HepG2 (cell line): ENCODE measurements around the gene PLG. TPM values are rescaled to one million over a fixed set of nuclear protein-coding genes. Genes with fewer than 3 reads are reported as not detected.

ENCODE experiments used
- ATAC-seq: fragments of 200-7000 bp; cut with Tn5 transposase; 3 replicates; pipeline ENCODE4 v1.9.1; 2020; ENCODE audit warnings: mild to moderate bottlenecking, moderate library complexity
- BruUV-seq: library from RNA; stranded (reverse); fragments of 400-500 nt; replicated peaks from 2 replicates; lab custom pipeline; 2021; lab: Mats Ljungman, UMichigan
- CTCF ChIA-PET: fragments of 300-600 bp; formaldehyde crosslinking; extraction: SDS; loops from one replicate; lab custom pipeline; 2021; ENCODE audit warnings: low total read pairs, inconsistent platforms, low intra/inter-chr PET ratio; lab: Yijun Ruan, JAX
- POLR2A ChIA-PET: fragments of 350-600 bp; sonication (Branson Sonifier 250); formaldehyde crosslinking; loops from one replicate; lab custom pipeline; 2020; ENCODE audit warnings: antibody characterized with exemption, inconsistent platforms; lab: Yijun Ruan, JAX
- DNase-seq: peaks from one replicate; pipeline ENCODE4 v3.0.0-alpha.2; 2015; ENCODE audit warnings: low spot score
- FAIRE-seq: peaks from 3 replicates; lab custom pipeline; 2011; peaks lifted over from hg19 to GRCh38; lab: Jason Lieb, UNC
- H2AFZ ChIP-seq: one replicate; pipeline ENCODE4 v1.6.1; 2011; ENCODE audit warnings: low read length, inconsistent platforms
- H3K27ac ChIP-seq: fragments of 300-600 bp; 3 replicates; pipeline ENCODE4 v1.8.0; 2011; ENCODE audit warnings: mixed run types, mild to moderate bottlenecking, mixed read lengths, low read length, inconsistent platforms; ENCODE audit not compliant: insufficient read depth; ENCODE audit errors: extremely low read length
- H3K27me3 ChIP-seq, 2 experiments: fragments of 200-600 bp in 1 of 2; 2 replicates in 1 of 2; 3 replicates in 1 of 2; pipeline versions ENCODE4 v1.6.0 to v1.8.0; 2011; ENCODE audit warnings: low read length in 2 of 2, mild to moderate bottlenecking in 2 of 2, moderate library complexity in 2 of 2, inconsistent platforms in 1 of 2; ENCODE audit not compliant: insufficient read depth in 2 of 2, control insufficient read depth in 1 of 2
- H3K36me3 ChIP-seq, 2 experiments: fragments of 200-600 bp in 1 of 2; replicated peaks in 1 of 2; 2 replicates in 1 of 2; 3 replicates in 1 of 2; pipeline versions ENCODE4 v1.5.1 to v1.8.0; 2011; ENCODE audit warnings: low read length in 2 of 2, inconsistent platforms in 1 of 2; ENCODE audit not compliant: insufficient read depth in 2 of 2, control insufficient read depth in 1 of 2
- H3K4me1 ChIP-seq: 2 replicates; pipeline ENCODE4 v1.5.1; 2012; ENCODE audit warnings: low read length, inconsistent platforms; ENCODE audit not compliant: insufficient read depth
- H3K4me2 ChIP-seq: 2 replicates; pipeline ENCODE4 v1.6.0; 2011; ENCODE audit warnings: low read depth, low read length, inconsistent platforms
- H3K4me3 ChIP-seq, 3 experiments: fragments of 200-600 bp in 1 of 3; sonication (generic), shearing (Covaris generic) in 1 of 3; replicated peaks in 1 of 3; 2 replicates each; pipeline ENCODE4 v1.5.1; 2011 to 2016; ENCODE audit warnings: low read length in 3 of 3, inconsistent platforms in 2 of 3, low read depth in 2 of 3, mild to moderate bottlenecking in 2 of 3, control low read depth in 1 of 3, mixed read lengths in 1 of 3; ENCODE audit not compliant: insufficient read depth in 1 of 3
- H3K79me2 ChIP-seq: one replicate; pipeline ENCODE4 v1.6.1; 2011; ENCODE audit warnings: low read length, inconsistent platforms; ENCODE audit not compliant: insufficient read depth
- H3K9ac ChIP-seq: 2 replicates; pipeline ENCODE4 v1.6.0; 2011; ENCODE audit warnings: mild to moderate bottlenecking, low read depth, low read length, inconsistent platforms; ENCODE audit not compliant: insufficient read depth
- H3K9me3 ChIP-seq: 2 replicates; pipeline ENCODE4 v1.5.1; 2012; ENCODE audit warnings: mild to moderate bottlenecking, low read length
- H4K20me1 ChIP-seq: 2 replicates; pipeline ENCODE4 v1.6.0; 2011; ENCODE audit warnings: inconsistent platforms, mild to moderate bottlenecking, low read length, moderate library complexity; ENCODE audit not compliant: insufficient read depth
- CCDC6 ChIP-seq: sonication (generic); formaldehyde crosslinking; IDR thresholded peaks from 2 replicates; pipeline ENCODE4 v1.8.1; 2022; ENCODE audit warnings: mild to moderate bottlenecking, missing genetic modification reagents, moderate library complexity
- CTCF ChIP-seq: sonication (generic); formaldehyde crosslinking; IDR thresholded peaks from 2 replicates; pipeline ENCODE4 v1.5.0; 2020; ENCODE audit warnings: mild to moderate bottlenecking, missing genetic modification reagents, moderate library complexity
- FOXK1 ChIP-seq: sonication (generic); formaldehyde crosslinking; IDR thresholded peaks from 2 replicates; pipeline ENCODE4 v1.4.0; 2020; ENCODE audit warnings: low read depth, missing genetic modification reagents, borderline replicate concordance
- HNF1A ChIP-seq, 2 experiments: sonication (generic) in 1 of 2; formaldehyde crosslinking in 1 of 2; IDR thresholded peaks; 2 replicates each; pipeline versions ENCODE4 v1.4.0 to v1.6.1; 2016 to 2020; ENCODE audit warnings: borderline replicate concordance in 1 of 2, low read depth in 1 of 2, mild to moderate bottlenecking in 1 of 2, missing genetic modification reagents in 1 of 2
- STAG1 ChIP-seq: sonication (generic); formaldehyde crosslinking; IDR thresholded peaks from 2 replicates; pipeline ENCODE4 v1.4.0; 2020; ENCODE audit warnings: missing genetic modification reagents
- ZNF274 ChIP-seq: sonication (generic); formaldehyde crosslinking; IDR thresholded peaks from 2 replicates; pipeline ENCODE4 v1.5.1; 2020; ENCODE audit warnings: mild to moderate bottlenecking, missing genetic modification reagents
- WGBS: methylation state at CpG from one replicate; pipeline ENCODE4 v1.1.6; 2017; ENCODE audit warnings: low lambda C conversion rate; 5-methylcytosine and 5-hydroxymethylcytosine counted together
- in situ Hi-C: cut with HindIII; loops from 2 replicates; pipeline ENCODE4 v1.10.0; 2017; ENCODE audit warnings: low pct_unique_long_range_greater_than_20kb; ENCODE audit not compliant: extremely low pct_ligation_motif_present
- intact Hi-C: fragments of 100-400 bp; cut with micrococcal nuclease; formaldehyde crosslinking; loops from one replicate; pipeline ENCODE4 v1.10.0; 2022; ENCODE audit not compliant: unreplicated experiment
- polyA plus RNA-seq, 8 experiments: library from polyadenylated mRNA; depleted of rRNA in 3 of 8; stranded (reverse) in 7 of 8; unstranded in 1 of 8; fragments of >200 nt; fragmentation: Illumina TruSeq in 4 of 8; extraction: Trizol in 4 of 8; gene quantifications; 2 replicates each; pipeline versions ENCODE4 v1.2.1 to v1.2.3, GENCODE V29; 2011 to 2016; ENCODE audit warnings: low read depth in 4 of 8, missing spikeins in 1 of 8, mixed read lengths in 1 of 8; ENCODE audit not compliant: insufficient read depth in 1 of 8
- total RNA-seq, 5 experiments: library from RNA; depleted of rRNA; stranded (reverse); fragments of >200 nt; fragmentation: Illumina TruSeq; extraction: Trizol; gene quantifications; 2 replicates each; pipeline ENCODE4 v1.2.3, GENCODE V29; 2016; ENCODE audit warnings: low read depth in 1 of 5

PLG gene
- total and polyA plus RNA-seq, 2 of the 13 experiments (the other 11 are each of a cell fraction or from before 2014, with no cell fraction given) = 1.7 to 10.7 TPM

GRCh38 chr6:160730911-160731310 is 28.9 kb downstream of the PLG start:
- Histone ChIP-seq H3K9ac (no peak overlapping the region), H3K4me2 (no peak overlapping the region), H2AFZ (no peak overlapping the region), H3K4me1 (no peaks in the 10 kb centered on the region), H3K36me3 (no peaks in the 10 kb centered on the region), H3K27me3 (no peaks in the 10 kb centered on the region), H3K9me3 (no peaks in the 10 kb centered on the region), H3K79me2 (no peaks in the 10 kb centered on the region), H4K20me1 (no peaks in the 10 kb centered on the region), H3K4me3 (no peak overlapping the region), H3K27ac (no peak overlapping the region)
- intact Hi-C loops = loop anchor here (5.0 kb wide), 1 partner anchor 201 kb away; no protein-coding TSS in a partner anchor
- FAIRE-seq (peak; percentile 62), ATAC-seq (peak; percentile 91), DNase-seq (peak; percentile 31)
- POLR2A ChIA-PET = no interaction called here
- WGBS = 64% methylated on average over 6 of the region's 6 CpGs
- CTCF ChIA-PET = interaction anchor here (1.3 kb wide), 1 partner anchor 643 kb away, joined by 3 read pairs; no protein-coding TSS in a partner anchor
- in situ Hi-C loops = loop anchor here (25.0 kb wide), 1 partner anchor 631 kb away; no protein-coding TSS in a partner anchor
- TF ChIP-seq STAG1 (CRISPR knock-in tag) (peak; percentile 15; the same call in 1 of the 2 replicates), ZNF274 (CRISPR knock-in tag) (no peak), CTCF (0 out of 2 replicates have a peak, but pooled peaks have one; percentile 13)
- BruUV-seq = no TSS peak

GRCh38 chr6:160733050-160733646 is 31.1 kb downstream of the PLG start:
- H3K79me2 ChIP-seq = no peaks in the 10 kb centered on the region
- ATAC-seq (peak; percentile 86), DNase-seq (peak; percentile 47), FAIRE-seq (peak; percentile 76)
- WGBS = 51% methylated on average over 8 of the region's 8 CpGs
- no TSS peak for BruUV-seq
- H3K4me2 ChIP-seq = no peak overlapping the region
- no peak overlapping the region for H3K4me3 ChIP-seq
- no peaks in the 10 kb centered on the region for H3K9me3 ChIP-seq
- no peak overlapping the region for H3K9ac ChIP-seq
- ChIA-PET POLR2A (interaction anchor here (0.7 kb wide), 1 partner anchor 34 kb away, joined by 4 read pairs; no protein-coding TSS in a partner anchor), CTCF (interaction anchor here (1.2 to 2.3 kb wide), 3 partner anchors 34 to 640 kb away, joined by 7 to 12 read pairs (median 9); no protein-coding TSS in a partner anchor)
- no peak overlapping the region for H3K27ac ChIP-seq
- no peaks in the 10 kb centered on the region for H4K20me1 ChIP-seq
- H3K4me1 ChIP-seq = no peaks in the 10 kb centered on the region
- intact Hi-C loops (loop anchor here (1.0 to 5.0 kb wide), 2 partner anchors 34 to 199 kb away; no protein-coding TSS in a partner anchor), in situ Hi-C loops (loop anchor here (25.0 kb wide), 1 partner anchor 629 kb away; no protein-coding TSS in a partner anchor)
- no peaks in the 10 kb centered on the region for H3K27me3 ChIP-seq
- no peaks in the 10 kb centered on the region for H3K36me3 ChIP-seq
- H2AFZ ChIP-seq = no peak overlapping the region
- TF ChIP-seq CCDC6 (CRISPR knock-in tag) = no peak
- no peak for TF ChIP-seq HNF1A (IDR thresholded peaks at IDR 0.05; ENCODE audit: low read depth)
- no peak for TF ChIP-seq HNF1A (CRISPR knock-in tag; IDR thresholded peaks at IDR 0.05; ENCODE audit: borderline replicate concordance)
- TF ChIP-seq FOXK1 (CRISPR knock-in tag) = peak; percentile 32; the same call in 1 of the 2 replicates
- TF ChIP-seq STAG1 (CRISPR knock-in tag) = peak; percentile 79
- TF ChIP-seq CTCF = peak; percentile 86
